Activated CD4-positive, alpha-beta T cell treated with anti-CD3 and anti-CD28 coated beads for 1 hour (primary cell): ENCODE results near the gene MAGEA2B.
"Not testable (repeated sequence)": the region's sequence is repeated elsewhere in the genome, so short reads cannot be mapped to it uniquely, and the experiment has no call there.

Experiments
- DNase-seq: peaks from one replicate; pipeline ENCODE4 v3.0.0-alpha.2; 2020

Gene MAGEA2B, protein sequence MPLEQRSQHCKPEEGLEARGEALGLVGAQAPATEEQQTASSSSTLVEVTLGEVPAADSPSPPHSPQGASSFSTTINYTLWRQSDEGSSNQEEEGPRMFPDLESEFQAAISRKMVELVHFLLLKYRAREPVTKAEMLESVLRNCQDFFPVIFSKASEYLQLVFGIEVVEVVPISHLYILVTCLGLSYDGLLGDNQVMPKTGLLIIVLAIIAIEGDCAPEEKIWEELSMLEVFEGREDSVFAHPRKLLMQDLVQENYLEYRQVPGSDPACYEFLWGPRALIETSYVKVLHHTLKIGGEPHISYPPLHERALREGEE

DNA sequence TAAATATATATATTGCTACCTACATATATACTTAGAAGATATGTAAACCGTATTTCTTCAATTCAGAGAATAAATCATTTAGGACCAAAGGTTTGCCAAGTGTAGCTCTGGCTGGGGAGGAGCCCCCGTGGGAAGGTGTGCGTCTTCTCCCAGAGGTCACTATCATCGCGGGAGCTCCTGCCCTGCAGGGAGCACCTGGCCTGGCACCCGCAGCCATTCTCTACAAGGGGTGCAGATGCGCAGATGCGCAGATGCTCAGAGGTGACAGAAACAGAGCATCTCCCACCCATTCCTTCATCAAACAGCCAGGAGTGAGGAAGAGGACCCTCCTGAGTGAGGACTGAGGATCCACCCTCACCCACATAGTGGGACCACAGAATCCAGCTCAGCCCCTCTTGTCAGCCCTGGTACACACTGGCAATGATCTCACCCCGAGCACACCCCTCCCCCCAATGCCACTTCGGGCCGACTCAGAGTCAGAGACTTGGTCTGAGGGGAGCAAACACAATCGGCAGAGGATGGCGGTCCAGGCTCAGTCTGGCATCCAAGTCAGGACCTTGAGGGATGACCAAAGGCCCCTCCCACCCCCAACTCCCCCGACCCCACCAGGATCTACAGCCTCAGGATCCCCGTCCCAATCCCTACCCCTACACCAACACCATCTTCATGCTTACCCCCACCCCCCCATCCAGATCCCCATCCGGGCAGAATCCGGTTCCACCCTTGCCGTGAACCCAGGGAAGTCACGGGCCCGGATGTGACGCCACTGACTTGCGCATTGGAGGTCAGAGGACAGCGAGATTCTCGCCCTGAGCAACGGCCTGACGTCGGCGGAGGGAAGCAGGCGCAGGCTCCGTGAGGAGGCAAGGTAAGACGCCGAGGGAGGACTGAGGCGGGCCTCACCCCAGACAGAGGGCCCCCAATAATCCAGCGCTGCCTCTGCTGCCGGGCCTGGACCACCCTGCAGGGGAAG lies at the start of gene MAGEA2B:
Gene MAGEA2B (plus strand): TSS at position 814 of the 973 bp plus-strand sequence. CDS start 2,479 bp downstream, outside the sequence.
- not testable (repeated sequence) for DNase-seq

DNA sequence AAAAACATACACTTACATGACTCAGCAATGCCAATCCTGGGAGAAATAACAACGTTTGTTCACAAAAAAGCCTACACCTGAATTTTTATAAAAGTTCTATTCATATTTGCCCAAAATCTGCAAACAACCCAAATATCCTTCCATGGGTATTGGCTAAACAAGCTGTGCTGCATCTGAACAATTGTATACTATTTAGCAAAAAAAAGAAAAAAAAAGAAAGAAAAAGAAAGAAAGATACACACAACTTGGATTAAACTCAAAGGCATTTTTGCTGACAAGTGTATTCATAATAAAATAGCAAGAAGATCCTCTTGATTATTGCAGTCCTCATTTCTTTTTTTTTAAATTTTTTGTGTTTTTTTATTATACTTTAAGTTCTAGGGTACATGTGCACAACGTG lies 40.3 kb upstream of the MAGEA2B start:
- no peak for DNase-seq

DNA sequence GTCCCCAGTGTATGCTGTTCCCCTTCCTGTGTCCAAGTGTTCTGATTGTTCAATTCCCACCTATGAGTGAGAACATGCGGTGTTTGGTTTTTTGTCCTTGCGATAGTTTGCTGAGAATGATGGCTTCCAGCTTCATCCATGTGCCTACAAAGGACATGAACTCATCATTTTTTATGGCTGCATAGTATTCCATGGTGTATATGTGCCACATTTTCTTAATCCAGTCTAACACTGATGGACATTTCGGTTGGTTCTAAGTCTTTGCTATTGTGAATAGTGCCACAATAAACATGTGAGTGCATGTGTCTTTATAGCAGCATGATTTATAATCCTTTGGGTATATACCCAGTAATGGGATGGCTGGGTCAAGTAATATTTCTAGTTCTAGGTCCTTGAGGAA lies 39.8 kb upstream of the MAGEA2B start:
- DNase-seq: not testable (repeated sequence)

DNA sequence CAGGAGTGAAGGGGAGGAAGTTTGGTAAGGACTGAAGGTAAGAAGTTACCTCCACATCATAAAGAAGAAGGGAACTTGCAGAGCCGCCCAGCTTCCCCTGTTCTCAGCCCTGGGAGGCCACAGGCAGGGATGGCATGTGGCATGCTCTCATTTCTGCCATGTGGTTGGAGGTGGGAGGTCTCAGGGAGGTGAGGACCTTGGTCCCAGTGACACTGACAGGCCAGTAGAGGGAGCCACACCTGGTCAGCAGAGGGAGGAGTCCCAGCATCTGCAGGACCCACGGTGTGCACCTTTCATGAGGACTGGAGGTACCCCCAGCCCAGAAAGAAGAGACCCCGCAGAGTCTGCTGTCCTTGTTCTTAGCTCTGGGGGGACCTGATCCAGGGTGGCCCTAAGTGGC lies 33.4 kb upstream of the MAGEA2B start:
- not testable (repeated sequence) for DNase-seq

DNA sequence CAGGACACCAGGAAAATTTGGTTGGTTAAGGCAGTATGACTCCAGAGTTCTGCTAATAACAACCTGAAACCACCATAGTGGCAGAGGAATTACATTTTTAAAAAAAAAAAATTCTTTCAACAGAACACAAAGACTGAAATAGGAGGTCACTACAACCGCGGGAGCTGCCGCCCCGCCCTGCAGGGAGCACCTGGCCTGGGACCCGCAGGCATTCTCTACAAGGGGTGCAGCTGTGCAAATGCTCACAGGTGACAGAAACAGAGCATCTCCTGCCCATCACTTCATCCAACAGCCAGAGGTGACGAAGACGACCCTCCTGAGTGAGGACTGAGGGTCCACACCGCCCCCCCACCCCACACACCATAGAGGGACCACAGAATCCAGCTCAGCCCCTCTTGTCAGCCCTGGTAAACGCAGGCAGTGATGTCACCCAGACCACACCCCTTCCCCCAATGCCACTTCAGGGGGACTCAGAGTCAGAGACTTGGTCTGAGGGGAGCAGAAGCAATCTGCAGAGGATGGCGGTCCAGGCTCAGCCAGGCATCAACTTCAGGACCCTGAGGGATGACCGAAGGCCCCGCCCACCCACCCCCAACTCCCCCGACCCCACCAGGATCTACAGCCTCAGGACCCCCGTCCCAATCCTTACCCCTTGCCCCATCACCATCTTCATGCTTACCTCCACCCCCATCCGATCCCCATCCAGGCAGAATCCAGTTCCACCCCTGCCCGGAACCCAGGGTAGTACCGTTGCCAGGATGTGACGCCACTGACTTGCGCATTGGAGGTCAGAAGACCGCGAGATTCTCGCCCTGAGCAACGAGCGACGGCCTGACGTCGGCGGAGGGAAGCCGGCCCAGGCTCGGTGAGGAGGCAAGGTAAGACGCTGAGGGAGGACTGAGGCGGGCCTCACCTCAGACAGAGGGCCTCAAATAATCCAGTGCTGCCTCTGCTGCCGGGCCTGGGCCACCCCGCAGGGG lies 16.2 kb upstream of the MAGEA2B start, which contains the start of gene MAGEA3:
Gene MAGEA3 (plus strand): TSS at position 843 of the 980 bp plus-strand sequence. CDS start 2,039 bp downstream, outside the sequence.
- not testable (repeated sequence) for DNase-seq

DNA sequence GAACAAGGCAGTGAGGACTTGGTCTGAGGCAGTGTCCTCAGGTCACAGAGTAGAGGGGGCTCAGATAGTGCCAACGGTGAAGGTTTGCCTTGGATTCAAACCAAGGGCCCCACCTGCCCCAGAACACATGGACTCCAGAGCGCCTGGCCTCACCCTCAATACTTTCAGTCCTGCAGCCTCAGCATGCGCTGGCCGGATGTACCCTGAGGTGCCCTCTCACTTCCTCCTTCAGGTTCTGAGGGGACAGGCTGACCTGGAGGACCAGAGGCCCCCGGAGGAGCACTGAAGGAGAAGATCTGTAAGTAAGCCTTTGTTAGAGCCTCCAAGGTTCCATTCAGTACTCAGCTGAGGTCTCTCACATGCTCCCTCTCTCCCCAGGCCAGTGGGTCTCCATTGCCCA lies 14.0 kb upstream of the MAGEA2B start:
- not testable (repeated sequence) for DNase-seq

DNA sequence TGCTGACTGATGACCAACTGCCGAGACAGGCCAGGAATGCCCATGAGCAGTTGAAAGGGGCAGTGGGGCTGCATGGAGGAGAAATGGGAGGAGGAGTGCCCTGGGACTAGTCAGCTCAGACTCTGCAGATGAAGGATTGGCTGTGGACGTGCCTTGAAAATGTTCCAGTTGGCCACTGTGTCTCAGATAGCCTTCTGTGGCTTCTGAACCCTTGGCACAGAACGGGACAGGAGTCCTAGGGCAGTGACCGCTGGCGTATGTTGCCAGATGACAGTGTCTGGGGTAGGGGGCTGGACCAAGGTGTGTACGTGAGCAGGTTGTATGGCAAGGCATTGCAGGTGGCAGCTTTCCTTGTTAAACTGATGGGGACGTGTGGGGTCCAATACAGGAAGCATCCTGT lies 7.9 kb upstream of the MAGEA2B start:
- DNase-seq: not testable (repeated sequence)

DNA sequence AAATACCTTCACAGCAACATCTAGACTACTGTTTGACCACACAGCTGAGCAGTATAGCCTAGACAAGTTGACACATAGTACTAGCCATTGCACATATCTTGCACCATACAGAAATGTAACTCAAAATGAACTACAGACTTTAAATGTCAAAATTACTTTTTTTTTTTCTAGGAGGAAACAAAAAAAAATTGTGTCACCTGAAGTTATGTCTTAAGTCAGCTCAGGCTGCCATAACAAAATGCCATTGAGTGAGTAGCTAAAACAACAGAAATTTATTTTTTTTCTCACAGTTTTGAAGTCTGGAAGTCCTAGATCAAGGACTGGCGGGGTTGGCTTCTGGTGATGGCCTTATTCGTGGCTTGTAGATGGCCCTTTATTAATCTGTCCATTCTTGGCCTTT lies 5.3 kb upstream of the MAGEA2B start, which contains the start of gene CSAG2:
Gene CSAG2 (minus strand): TSS at position 101 of the 400 bp plus-strand sequence. CDS start 161 bp downstream, outside the sequence.
- DNase-seq: not testable (repeated sequence)

DNA sequence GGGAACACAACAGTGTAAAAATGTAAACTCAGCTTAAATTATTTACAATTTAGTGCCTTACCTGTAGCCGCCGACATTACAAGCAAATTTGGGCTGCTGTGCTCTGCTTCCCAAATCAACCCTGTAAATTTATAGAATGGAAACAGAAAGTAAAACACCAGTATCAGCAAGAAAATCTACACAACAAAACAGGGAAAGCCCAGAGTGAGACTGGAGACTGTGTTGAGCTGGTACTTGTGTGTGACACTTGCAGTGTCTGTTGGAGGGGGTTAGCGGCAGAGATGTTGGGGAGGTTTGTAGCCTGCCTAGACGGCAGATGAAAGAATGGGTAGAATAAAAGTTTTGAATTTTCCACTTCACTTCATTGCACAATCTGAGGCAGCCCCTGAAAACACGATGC lies 1.2 kb upstream of the MAGEA2B start:
- not testable (repeated sequence) for DNase-seq

DNA sequence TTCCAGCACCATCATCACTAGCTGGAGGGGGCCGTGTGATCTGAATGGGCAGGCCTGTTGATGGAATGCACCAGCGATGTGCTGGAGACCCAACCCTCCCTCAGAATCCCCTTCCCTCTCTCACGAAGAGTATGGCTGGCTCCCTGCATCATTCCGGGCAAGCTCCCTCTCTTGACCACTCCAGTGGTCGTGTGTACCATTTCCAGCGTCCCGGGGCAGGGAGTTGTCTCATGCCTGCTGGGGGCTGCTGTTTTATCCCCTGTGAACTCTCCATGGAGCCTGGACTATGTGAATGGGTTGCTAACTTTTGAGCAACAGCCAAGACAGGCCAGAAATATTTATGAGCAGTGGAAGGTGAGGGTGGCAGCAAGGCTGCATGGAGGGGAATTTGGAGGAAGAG lies 11.0 kb downstream of the MAGEA2B start:
- DNase-seq: no peak

DNA sequence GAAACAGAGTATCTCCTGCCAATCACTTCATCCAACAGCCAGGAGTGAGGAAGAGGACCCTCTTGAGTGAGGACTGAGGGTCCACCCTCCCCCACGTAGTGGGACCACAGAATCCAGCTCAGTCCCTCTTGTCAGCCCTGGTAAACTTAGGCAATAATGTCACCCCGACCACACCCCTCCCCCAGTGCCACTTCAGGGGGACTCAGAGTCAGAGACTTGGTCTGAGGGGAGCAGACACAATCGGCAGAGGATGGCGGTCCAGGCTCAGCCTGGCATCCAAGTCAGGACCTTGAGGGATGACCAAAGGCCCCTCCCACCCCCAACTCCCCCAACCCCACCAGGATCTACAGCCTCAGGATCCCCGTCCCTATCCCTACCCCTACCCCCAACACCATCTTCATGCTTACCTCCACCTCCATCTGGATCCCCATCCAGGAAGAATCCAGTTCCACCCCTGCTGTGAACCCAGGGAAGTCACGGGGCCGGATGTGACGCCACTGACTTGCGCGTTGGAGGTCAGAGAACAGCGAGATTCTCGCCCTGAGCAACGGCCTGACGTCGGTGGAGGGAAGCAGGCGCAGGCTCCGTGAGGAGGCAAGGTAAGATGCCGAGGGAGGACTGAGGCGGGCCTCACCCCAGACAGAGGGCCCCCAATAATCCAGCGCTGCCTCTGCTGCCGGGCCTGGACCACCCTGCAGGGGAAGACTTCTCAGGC lies 19.0 kb downstream of the MAGEA2B start, which contains the start of the genes CSAG1 and MAGEA12:
Gene CSAG1 (minus strand): TSS at position 461 of the 715 bp plus-strand sequence. CDS start 1,261 bp downstream, outside the sequence.
Gene MAGEA12 (plus strand): TSS at position 497 of the 715 bp plus-strand sequence. CDS start 2,405 bp downstream, outside the sequence.
- no peak for DNase-seq

DNA sequence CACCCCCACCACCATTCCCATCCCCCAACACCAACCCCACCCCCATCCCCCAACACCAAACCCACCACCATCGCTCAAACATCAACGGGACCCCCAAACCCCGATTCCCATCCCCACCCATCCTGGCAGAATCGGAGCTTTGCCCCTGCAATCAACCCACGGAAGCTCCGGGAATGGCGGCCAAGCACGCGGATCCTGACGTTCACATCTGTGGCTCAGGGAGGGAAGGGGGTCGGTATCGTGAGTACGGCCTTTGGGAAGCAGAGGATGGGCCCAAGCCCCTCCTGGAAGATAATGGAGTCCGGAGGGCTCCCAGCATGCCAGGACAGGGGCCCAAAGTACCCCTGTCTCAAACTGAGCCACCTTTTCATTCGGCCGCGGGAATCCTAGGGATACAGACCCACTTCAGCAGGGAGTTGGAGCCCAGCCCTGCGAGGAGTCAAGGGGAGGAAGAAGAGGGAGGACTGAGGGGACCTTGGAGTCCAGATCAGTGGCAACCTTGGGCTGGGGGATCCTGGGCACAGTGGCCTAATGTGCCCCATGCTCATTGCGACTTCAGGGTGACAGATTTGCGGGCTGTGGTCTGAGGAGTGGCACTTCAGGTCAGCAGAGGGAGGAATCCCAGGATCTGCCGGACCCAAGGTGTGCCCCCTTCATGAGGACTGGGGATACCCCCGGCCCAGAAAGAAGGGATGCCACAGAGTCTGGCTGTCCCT lies 19.9 kb downstream of the MAGEA2B start:
- DNase-seq: not testable (repeated sequence)

DNA sequence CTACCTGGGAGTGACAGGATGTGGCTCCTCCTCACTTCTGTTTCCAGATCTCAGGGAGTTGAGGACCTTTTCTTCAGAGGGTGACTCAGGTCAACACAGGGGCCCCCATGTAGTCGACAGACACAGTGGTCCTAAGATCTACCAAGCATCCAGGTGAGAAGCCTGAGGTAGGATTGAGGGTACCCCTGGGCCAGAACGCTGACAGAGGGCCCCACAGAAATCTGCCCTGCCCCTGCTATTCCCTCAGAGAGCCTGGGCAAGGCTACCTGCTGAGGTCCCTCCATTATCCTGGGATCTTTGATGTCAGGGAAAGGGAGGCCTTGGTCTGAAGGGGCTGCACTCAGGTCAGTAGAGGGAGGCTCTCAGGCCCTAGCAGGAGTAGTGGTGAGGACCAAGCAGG lies 20.7 kb downstream of the MAGEA2B start:
- no peak for DNase-seq

DNA sequence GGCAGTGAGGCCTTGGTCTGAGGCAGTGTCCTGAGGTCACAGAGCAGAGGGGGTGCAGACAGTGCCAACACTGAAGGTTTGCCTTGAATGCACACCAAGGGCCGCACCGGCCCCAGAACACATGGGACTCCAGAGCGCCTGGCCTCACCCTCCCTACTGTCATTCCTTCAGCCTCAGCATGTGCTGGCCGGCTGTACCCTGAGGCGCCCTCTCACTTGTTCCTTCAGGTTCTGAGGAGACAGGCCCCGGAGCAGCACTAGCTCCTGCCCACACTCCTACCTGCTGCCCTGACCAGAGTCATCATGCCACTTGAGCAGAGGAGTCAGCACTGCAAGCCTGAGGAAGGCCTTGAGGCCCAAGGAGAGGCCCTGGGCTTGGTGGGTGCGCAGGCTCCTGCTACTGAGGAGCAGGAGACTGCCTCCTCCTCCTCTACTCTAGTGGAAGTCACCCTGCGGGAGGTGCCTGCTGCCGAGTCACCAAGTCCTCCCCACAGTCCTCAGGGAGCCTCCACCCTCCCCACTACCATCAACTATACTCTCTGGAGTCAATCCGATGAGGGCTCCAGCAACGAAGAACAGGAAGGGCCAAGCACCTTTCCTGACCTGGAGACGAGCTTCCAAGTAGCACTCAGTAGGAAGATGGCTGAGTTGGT lies 21.6 kb downstream of the MAGEA2B start:
- no peak for DNase-seq

DNA sequence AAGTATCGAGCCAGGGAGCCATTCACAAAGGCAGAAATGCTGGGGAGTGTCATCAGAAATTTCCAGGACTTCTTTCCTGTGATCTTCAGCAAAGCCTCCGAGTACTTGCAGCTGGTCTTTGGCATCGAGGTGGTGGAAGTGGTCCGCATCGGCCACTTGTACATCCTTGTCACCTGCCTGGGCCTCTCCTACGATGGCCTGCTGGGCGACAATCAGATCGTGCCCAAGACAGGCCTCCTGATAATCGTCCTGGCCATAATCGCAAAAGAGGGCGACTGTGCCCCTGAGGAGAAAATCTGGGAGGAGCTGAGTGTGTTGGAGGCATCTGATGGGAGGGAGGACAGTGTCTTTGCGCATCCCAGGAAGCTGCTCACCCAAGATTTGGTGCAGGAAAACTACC lies 22.1 kb downstream of the MAGEA2B start:
- not testable (repeated sequence) for DNase-seq

DNA sequence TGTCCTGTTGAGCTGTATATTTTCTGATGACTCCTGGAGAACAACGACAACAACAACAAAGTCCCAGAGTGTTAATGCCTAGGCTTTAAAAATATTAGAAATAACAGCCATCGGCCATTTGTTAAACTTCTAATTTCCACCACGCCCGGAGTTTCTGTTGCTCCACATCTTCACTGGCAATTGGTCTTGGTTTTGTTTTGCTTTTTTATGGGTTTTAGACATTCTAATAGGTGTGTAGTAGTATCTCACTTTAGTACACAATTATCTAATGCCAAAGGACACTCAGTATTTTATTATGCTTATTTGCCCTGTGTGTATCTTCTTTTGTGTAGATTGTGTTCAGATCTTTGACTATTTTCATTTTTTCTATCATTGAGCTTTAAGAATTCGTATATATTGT lies 24.1 kb downstream of the MAGEA2B start:
- no peak for DNase-seq

DNA sequence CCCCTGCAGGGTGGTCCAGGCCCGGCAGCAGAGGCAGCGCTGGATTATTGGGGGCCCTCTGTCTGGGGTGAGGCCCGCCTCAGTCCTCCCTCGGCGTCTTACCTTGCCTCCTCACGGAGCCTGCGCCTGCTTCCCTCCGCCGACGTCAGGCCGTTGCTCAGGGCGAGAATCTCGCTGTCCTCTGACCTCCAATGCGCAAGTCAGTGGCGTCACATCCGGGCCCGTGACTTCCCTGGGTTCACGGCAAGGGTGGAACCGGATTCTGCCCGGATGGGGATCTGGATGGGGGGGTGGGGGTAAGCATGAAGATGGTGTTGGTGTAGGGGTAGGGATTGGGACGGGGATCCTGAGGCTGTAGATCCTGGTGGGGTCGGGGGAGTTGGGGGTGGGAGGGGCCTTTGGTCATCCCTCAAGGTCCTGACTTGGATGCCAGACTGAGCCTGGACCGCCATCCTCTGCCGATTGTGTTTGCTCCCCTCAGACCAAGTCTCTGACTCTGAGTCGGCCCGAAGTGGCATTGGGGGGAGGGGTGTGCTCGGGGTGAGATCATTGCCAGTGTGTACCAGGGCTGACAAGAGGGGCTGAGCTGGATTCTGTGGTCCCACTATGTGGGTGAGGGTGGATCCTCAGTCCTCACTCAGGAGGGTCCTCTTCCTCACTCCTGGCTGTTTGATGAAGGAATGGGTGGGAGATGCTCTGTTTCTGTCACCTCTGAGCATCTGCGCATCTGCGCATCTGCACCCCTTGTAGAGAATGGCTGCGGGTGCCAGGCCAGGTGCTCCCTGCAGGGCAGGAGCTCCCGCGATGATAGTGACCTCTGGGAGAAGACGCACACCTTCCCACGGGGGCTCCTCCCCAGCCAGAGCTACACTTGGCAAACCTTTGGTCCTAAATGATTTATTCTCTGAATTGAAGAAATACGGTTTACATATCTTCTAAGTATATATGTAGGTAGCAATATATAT lies 39.5 kb downstream of the MAGEA2B start, which contains the start of gene MAGEA2:
Gene MAGEA2 (minus strand): TSS at position 157 of the 965 bp plus-strand sequence. CDS start 2,479 bp downstream, outside the sequence.
- not testable (repeated sequence) for DNase-seq

DNA sequence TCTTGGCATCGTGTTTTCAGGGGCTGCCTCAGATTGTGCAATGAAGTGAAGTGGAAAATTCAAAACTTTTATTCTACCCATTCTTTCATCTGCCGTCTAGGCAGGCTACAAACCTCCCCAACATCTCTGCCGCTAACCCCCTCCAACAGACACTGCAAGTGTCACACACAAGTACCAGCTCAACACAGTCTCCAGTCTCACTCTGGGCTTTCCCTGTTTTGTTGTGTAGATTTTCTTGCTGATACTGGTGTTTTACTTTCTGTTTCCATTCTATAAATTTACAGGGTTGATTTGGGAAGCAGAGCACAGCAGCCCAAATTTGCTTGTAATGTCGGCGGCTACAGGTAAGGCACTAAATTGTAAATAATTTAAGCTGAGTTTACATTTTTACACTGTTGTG lies 40.4 kb downstream of the MAGEA2B start:
- not testable (repeated sequence) for DNase-seq
